Measurements from ENCODE around the gene SH3TC1.

DNA sequence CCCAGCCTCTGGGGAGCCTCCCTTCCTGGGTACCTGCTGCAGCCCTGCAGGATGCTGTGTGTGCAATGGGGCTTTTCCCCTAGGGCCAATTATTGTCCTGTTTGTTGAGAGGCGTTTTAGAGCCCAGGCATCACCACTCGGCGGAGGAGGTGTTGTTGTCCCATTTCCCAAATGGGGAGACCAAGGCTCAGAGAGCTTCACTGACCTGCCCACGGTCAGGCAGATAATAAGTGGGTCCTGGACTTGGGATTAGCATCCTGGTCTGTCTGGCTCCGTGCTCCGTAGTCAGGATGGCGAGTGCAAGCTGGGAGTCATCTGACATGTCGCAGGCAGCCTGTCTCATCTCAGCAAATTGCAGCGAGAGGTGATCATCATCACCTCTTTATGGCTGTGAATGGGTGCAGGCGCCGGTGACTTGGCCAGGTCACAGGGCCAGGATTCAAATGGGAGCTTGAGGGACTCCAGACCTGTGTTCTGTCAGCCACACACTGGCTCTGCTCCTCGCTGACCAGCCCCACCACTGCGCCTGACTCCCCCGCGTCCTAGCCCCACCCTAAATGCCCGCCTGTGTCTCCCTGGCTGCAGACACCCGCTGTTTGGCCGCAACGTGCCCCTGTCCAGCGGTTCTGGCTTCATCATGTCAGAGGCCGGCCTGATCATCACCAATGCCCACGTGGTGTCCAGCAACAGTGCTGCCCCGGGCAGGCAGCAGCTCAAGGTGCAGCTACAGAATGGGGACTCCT lies 87.1 kb downstream of the SH3TC1 start:
- TF ChIP-seq, protein P1, sequence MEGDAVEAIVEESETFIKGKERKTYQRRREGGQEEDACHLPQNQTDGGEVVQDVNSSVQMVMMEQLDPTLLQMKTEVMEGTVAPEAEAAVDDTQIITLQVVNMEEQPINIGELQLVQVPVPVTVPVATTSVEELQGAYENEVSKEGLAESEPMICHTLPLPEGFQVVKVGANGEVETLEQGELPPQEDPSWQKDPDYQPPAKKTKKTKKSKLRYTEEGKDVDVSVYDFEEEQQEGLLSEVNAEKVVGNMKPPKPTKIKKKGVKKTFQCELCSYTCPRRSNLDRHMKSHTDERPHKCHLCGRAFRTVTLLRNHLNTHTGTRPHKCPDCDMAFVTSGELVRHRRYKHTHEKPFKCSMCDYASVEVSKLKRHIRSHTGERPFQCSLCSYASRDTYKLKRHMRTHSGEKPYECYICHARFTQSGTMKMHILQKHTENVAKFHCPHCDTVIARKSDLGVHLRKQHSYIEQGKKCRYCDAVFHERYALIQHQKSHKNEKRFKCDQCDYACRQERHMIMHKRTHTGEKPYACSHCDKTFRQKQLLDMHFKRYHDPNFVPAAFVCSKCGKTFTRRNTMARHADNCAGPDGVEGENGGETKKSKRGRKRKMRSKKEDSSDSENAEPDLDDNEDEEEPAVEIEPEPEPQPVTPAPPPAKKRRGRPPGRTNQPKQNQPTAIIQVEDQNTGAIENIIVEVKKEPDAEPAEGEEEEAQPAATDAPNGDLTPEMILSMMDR (IDR thresholded peaks at IDR 0.05; ENCODE audit: insufficient read depth, low read length, poor library complexity, severe bottlenecking), result no peak
- TF ChIP-seq EZH2phosphoT487 (conservative IDR thresholded peaks at IDR 0.05; ENCODE audit: low read length), result no peak

Measured in SU-DHL-6 (cell line).